HG03432 (cell line): ENCODE data around the gene TRIM2.
"Not testable (repeated sequence)": the region's sequence is repeated elsewhere in the genome, so short reads cannot be mapped to it uniquely, and the experiment has no call there.

Experiments
- ATAC-seq: cut with Tn5 transposase; IDR thresholded peaks from one replicate; pipeline ENCODE4 v1.9.1; 2021; ENCODE audit warnings: mild to moderate bottlenecking, moderate library complexity; ENCODE audit not compliant: unreplicated experiment

The TRIM2 gene

DNA sequence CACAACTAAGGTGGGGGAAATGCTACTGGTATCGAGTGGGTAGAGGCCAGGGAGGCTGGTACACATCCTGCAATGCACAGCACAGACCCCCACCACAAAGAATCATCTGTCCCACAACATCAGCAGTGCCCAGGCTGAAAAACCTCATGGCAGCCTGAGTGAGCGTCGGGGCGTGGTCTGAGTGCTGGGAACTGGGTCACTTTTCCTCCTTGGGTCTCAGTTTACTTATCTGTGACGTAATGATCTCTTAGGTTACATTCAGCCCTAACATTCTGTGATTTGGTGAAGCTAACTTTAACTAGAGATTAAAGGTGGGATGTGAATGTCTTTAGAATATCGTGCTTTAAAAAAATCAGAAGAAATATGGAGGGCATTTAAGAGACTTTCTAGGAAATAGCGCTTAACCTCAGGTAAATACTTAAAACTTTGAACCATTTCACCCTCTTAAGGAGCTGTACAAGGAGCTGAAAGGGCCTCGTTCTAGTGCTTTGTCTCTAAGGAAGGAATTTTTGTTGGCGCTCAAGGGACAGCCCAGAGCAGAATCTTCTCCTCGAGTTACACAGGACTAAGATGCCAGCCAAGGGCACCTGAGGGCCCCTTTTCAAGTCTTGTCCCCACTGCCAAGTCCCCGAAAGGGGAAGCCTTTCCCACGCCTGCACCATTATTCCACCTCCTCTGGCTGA lies 18.1 kb upstream of the TRIM2 start:
- ATAC-seq = no peak

GRCh38 chr4:153189016-153189801 lies 15.0 kb upstream of the TRIM2 start:
- no peak for ATAC-seq

- no peak for ATAC-seq
Measured at GRCh38 chr4:153191795-153192363, 12.4 kb upstream of the TRIM2 start.

- ATAC-seq = no peak
Measured at GRCh38 chr4:153197301-153197700, 6.9 kb upstream of the TRIM2 start.

GRCh38 chr4:153198719-153199118 lies 5.5 kb upstream of the TRIM2 start:
- ATAC-seq = no peak

GRCh38 chr4:153203746-153204145 lies 497 bp upstream of the TRIM2 start:
- not testable (repeated sequence) for ATAC-seq

DNA sequence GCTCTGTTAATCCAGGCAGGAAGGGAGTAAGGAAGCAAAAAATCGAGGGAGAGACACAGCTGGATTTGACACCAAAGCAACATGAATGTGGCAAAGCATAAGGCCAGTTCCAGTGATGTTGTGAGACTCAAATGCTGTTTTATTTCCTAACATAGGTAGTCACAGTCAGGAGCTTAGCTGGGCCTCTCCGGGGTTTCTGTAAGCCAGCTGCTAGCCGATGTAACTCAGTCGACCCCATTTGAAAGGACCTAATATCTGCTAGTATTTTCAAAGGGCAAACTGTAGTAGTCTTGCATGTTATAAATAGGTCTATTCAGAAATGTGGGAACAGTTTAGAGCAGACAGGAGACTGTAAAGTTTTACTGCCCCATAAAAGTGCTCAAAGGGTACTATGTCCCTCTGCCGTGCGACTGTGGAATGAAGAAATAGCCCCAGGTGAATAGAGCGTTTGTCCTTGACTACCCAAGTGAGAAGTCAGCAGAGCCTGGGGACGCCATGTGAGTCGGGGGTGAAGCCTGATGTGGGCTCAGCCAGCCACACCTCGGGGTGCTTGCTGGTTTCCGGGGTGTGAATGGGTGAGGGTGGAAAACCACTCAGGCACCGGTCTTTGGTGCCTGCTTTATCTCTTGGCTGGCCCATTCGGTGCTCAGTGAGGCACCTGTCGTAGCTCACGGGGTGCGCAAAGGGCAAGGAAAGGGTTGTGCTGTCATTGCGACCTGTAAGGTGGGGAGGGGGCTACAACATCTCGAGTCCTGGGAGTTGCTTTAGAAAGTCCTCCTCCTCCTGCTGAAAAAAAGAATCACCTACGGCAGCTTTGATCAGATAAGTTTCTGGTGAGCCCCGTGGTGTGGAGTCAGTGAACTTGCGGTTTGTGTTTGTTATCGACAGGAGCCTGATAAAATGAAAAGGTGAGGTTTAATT lies 745 bp downstream of the TRIM2 start:
- ATAC-seq = peak; percentile 78

GRCh38 chr4:153205757-153206156 lies 1.5 kb downstream of the TRIM2 start:
- no peak for ATAC-seq

DNA sequence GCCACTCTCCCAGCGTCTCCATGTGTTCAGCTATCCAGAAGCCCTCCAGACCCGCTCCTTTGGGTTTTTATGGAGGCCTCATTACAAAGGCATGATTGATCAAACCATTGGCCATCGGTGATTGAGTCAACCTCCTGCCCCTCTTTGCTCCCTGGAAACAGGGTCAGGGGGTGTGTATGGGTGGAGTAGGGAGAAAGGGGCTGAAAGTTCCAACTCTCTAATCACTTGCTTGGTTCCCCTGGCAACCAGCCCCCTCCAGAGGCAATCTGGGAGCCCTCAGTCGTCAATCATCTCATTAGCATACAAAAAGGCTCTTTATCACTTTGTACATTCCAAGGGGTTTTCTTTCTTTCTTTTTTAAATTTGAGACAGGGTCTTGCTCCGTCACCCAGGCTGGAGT lies 2.3 kb downstream of the TRIM2 start:
- ATAC-seq = no peak

DNA sequence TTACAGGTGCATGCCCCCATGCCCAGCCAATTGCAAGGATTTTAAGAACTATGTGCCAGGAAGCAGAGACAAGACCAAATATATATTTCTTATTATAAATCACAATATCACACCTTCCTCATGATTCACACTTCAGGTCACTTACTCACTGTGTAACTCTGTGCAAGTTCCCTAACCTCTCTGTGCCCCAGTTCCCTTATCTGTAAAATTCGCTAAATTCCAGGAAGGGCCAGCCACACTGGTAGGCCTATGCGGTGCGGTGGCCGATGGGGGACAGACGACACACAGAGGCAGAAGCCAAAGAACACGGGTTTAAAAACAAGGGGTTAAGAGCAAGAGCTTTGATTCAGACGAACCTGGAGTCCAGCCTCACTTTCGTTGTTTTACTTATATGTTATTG lies 2.8 kb downstream of the TRIM2 start:
- ATAC-seq = no peak

DNA sequence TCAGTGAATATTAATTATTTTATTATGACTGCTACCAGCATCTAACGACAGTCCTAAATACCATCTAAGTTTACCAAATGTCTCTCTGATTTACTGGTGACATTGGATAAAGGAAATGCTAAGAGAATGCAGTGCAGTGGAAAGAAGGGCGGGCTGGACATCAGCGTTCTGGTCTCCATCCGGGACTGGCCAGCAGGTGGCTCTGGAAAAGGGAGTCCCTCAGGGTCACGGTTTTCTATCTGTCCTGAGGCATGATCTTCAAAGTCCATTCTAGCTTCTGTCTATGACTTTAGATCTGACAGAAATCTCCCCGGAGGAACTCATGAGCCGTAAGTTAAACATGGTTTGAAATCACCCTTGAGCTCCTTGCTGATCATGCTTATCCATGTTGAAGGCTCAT lies 3.3 kb downstream of the TRIM2 start:
- ATAC-seq = no peak

DNA sequence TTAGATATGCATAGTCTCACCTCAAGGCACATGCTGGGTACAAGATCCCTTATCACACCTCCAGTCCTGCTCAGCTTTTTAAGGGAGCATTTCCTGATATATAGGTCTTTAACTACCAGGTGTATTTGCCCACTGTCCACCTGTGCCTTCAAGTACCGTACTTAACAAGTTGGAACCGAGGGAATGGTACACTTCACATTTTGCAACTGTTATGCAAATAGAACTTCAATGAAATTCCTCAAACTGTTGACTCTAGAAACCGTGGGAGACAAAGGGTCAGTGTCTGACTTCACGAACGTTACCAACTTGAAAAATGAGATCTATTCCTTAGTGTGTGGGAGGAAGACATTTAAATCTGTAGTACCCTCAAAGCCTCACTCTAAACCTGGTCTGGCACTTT lies 5.2 kb downstream of the TRIM2 start:
- no peak for ATAC-seq

DNA sequence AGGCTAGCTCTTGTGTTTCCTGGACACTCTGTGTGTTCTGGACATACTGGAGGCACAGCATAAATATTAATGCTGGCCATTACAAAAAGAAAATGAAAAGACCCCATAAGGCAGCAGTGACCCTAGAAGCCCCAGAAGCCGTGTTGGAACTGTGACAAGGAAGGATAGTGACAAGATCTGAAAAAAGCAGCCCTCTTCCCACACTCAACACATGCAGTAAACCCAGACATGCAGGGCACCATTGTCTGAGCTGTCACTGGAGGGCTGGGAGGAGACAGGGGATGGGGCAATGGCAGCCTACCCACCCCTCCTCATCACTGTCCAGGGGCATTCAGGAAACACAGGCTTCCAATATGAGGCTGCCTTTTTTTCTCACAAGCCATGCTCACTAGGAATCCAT lies 6.5 kb downstream of the TRIM2 start:
- no peak for ATAC-seq

GRCh38 chr4:153211986-153212728 lies 7.9 kb downstream of the TRIM2 start:
- no peak for ATAC-seq

DNA sequence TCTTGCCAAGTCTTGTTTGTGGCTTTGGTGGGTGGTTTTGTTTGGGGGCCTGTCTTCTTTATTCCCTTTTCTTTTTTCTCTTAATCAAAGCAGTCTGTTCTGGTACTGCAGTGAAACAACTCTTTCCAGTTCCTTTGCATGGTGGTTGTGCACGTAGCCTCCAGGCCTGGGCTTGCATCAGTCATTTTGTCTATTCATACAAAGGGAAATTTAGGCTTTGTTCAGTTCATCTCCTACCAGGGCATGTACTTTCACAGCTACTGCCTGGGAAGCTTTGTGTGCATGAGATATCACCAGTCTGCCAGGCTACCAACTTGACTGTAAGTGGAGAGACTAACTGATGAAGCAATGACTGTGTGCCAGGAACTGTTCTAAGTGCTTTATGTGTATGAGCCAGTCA lies 8.5 kb downstream of the TRIM2 start:
- peak; percentile 49 for ATAC-seq

GRCh38 chr4:153215921-153216320 lies 11.7 kb downstream of the TRIM2 start:
- no peak for ATAC-seq

GRCh38 chr4:153216546-153216945 lies 12.3 kb downstream of the TRIM2 start:
- no peak for ATAC-seq

- ATAC-seq = peak; percentile 47
Measured at GRCh38 chr4:153217440-153217839, 13.2 kb downstream of the TRIM2 start.

DNA sequence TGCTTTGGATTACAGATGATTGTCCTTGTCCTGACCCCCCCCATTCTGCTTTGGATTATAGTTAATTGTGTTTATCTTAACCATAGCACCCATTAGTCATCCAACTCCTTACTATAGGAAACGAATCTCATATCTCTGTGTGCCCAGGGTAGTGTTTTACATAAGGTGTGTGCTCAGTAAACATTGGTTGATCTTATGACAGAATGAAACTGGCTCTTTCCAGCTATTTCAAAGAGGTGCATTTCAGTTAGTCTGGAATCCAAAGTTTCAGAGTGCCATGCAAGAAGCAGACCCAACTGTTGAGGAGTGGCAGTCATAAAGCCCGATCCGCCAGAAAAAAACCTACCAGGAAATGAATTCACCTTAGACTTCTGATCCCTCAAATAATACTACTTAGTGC lies 14.7 kb downstream of the TRIM2 start:
- no peak for ATAC-seq

GRCh38 chr4:153220682-153221395 lies 16.6 kb downstream of the TRIM2 start:
- no peak for ATAC-seq
